Fibroblast of skin of scalp (primary cell): ENCODE results near the gene RGL1.
A peak's percentile ranks its signal among the peaks of the same experiment; 100 is the strongest.
"Not testable (repeated sequence)": the region's sequence is repeated elsewhere in the genome, so short reads cannot be mapped to it uniquely, and the experiment has no call there.

Experiments
- DNase-seq: peaks from one replicate; pipeline ENCODE4 v3.0.0-alpha.2; 2013

RGL1 gene

DNA sequence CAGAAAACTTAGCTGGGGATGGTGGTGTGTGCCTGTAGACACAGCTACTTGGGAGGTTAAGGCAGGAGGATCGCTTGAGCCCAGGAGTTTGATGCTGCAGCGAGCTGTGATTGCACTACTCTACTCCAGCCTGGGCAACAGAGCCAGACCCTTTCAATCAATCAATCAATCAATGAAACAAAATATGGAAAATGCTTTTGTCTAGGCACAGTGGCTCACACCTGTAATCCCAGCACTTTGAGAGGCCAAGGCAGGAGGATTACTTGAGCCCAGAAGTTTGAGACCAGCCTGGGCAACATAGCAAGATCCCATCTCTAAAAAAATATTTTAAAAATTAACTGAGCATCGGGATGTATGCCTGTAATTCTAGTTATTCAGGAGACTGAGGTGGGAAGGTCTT lies 19.0 kb upstream of the RGL1 start:
- DNase-seq: not testable (repeated sequence)

DNA sequence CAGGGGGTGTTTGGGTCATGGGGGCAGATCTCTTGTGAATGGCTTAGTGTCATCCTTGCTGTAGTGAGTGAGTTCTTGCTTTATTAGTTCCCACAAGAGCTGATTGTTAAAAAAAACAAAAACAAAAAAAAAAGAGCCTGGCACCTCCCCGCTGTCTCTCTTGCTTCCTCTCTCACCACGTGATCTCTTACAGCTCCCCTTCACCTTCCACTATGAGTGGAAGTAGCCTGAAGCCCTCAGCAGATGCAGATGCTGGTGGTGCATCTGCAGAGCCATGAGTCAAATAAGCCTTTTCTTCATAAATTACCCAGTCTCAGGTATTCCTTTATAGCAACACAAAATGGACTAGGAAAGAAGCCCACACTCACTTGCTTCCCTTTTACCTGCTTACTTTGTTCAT lies 17.2 kb upstream of the RGL1 start:
- DNase-seq: no peak

DNA sequence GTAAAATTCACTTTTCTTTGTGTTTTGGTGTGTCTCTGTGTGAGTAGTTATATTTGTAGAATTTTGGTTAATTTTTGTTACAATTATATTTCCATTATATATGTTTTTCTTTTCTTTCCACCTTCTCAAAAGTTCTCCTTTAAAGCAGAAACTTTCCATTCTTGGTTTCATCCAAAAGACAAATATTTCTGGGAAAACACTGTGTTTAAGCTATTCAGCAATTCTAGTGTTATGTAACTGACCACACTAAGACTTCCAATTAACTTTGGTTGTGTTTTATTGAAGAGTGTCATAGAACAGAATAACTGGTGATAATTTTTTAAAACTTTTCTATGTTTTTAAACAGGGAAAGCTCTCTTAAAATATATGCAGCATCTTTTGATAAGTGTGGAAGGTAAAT lies 13.6 kb upstream of the RGL1 start:
- no peak for DNase-seq

DNA sequence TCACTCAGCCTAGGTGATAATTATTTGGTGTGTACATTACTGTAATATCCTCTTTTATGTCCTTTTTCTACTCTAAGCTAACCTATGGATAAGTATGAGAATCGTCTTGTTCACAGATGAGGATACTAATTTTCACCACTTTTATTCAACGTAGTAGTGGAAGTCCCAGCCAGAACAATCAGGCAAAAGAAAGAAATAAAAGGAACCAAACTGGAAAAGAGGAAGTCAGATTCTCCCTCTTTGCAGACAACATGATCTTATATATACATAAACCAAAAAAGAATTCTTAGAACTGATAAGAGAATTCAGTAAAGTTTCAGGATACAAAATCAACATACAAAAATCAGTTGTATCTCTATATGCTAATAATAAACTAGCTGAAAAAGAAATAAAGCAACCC lies 12.6 kb upstream of the RGL1 start:
- DNase-seq: no peak

DNA sequence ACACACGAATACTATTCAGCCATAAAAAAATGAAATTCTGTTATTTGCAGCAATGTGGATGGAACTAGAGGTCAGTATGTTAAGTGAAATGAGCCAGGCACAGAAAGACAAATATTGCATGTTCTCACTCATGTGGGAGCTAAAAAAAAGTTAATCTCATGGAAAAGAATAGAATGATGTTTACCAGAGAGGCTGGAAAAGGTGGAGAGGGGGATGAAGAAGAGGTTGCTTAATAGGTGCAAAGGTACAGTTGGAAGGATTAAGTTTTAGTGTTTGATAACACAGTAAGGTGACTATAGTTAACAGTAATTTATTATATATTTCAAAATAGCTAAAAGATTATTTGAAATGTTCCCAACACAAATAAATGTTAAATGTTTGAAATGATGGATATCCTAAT lies 10.8 kb upstream of the RGL1 start:
- no peak for DNase-seq

DNA sequence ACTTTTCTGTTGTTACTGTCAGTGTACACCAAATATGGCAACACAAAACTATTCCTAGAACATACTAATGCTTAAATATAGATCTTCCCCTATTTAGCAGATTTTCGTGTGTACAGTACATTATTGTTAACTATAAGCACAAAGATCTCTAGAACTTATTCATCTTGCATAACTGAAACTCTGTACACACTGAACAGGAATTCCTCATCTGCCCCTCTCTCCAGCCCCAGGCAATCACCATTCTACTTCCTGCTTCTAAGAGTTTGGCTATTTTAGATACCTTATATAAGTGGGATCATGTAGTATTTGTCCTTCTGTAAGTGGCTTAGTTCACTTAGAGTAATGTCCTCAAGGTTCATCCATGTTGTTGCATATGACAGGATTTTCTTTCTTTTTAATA lies 4.5 kb upstream of the RGL1 start:
- DNase-seq: no peak

DNA sequence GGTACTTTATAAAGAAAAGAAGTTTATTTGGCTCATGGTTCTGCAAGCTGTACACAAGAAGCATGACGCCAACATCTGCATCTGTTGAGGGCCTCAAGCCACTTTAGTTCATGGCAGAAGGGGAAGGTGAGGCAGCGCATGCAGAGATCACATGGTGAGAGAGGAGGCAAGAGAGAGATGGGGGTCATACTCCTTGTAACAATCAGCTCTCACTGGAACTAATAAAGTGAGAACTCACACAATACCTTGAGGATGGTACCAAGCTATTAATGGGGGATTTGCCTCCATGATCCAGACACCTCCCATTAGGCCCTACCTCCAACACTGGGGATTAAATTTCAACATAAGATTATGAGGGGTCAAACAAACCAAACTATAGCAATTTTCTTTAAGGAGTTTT lies 3.3 kb upstream of the RGL1 start:
- DNase-seq: no peak

DNA sequence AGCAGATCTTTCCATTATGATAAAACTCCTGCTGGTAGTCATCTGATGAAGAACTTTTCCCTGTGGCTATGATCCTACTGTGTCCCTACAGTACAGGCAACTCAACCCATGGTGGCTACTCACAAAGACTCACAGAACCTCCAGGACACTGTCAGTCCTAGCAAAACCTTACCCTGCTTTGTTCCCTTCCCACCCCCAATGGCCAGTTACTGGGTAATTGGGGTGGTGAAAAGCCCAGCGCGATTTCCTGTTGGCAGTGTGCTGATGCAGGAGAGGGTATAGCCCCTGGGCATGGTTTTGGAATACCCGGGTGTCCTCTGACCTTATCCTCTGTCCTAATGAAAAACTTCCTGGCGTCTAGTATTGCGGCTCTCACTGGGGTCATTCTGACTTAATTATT lies 533 bp upstream of the RGL1 start:
- DNase-seq: no peak

DNA sequence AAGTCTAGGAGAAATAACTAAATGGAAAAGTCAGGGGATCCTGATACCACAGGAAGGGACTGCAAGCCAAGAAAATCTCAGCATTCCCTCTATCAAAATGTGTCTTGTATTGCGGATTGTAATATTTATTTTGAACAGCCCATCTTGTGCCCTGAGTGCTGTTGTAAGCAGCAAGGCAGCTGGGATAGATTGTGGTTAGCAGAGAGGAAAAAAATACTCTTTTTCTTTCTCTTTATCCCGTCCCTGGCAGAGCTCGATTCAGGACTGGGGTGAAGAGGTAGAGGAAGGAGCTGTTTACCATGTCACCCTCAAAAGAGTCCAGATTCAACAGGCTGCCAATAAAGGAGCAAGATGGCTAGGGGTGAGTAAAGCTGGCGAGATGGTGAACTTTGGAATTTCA lies 1.2 kb downstream of the RGL1 start:
- peak; percentile 75 for DNase-seq

DNA sequence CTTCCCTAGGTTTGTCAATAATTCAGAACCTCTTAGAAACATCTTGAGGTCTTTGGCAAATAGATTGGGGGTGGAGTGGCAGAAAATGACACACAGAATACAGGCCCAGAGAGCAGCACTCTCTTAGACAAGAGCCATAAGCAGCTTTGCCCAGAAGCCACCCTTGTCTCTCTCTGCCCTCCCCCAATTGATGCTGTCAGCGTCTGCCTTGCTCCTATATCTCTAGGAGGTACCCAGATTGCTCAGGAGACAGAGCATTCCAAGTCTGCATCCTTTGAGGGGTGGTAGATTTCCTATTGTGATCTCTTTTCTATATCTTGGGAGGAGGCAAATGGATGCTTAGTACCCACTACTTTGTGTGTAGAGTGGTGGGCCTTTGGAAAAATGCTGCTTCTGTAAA lies 1.8 kb downstream of the RGL1 start:
- DNase-seq: no peak

DNA sequence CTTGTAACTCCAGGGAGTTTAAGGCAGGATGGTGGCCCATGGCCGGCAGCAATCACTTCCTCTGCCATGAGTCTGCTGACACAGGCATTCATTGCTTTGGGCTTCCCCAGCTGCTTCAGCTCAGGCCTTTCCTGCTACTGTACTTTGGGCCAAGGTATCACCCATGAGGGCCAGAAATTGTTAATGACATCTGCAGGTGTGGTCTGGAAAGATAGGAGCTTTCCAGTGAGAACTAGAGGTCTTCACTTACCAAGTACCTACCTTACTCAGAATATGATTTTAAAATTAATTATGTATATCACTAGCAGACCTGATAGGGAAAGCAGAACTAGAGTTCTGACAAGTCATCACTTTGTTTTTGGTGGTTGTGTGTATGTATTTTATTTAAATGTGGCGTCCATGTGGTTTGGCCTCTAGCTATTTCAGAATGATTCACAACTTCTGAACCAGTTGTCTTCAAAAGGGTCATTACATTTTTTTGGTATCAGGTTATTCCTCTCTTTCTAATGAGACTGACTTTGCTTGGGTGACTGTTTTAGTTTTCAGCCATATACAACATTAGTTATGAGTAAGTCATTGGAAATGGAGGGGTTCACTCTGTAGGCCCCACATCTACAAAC lies 2.7 kb downstream of the RGL1 start:
- DNase-seq: peak; percentile 72

DNA sequence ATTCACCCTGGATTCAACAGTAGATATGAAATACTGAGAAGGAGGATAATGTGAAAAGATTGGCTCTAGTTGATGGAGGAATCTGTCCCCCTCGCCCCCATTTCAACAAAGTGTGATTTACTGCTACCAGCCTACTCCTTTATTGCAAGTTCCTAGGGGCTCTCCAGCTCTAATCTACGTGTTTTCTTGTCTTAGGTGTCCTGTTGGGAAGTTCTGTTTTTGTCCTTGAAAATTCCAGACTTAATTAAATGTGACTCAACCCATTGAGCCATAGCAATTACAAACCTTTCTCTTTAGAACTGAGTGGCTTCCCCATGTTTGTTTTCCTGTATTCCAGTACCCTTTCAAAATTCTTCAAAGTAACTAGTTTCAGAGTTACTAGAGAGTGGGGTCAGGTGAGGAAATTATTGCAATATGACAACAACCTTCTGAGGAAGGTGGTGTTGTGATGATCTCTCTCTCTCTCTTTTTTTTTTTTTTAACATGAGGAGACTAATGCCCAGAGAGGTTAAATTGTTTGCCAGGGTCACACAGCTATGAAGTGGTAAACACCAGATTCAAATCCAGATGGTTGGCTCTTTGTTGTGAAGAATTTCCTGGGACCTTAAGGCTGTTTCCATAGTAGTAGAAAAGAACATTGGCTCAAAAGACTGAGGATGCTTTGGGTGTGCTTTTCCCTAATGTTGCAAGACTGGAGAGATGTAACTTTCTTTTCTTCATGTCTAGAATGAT lies 3.5 kb downstream of the RGL1 start:
- DNase-seq: no peak

DNA sequence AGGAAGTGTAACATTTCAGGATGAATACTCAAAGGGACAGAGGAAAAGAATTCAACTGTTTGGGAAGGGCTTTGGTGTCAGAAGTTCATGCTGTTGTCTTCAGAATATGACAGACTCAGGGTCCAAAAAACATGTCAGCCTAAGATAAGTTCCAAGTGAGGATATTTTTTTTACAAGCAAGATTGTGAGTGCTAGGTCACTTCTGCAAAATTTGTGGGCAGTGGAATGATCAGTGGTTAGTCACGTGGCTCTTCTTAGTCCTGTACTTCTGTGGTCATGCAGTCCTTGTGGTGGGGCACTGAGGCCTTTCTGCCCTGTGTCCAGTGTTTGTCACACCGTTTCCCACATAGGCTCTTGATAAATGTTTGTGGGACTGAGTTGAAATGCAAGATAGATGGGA lies 5.2 kb downstream of the RGL1 start:
- no peak for DNase-seq

DNA sequence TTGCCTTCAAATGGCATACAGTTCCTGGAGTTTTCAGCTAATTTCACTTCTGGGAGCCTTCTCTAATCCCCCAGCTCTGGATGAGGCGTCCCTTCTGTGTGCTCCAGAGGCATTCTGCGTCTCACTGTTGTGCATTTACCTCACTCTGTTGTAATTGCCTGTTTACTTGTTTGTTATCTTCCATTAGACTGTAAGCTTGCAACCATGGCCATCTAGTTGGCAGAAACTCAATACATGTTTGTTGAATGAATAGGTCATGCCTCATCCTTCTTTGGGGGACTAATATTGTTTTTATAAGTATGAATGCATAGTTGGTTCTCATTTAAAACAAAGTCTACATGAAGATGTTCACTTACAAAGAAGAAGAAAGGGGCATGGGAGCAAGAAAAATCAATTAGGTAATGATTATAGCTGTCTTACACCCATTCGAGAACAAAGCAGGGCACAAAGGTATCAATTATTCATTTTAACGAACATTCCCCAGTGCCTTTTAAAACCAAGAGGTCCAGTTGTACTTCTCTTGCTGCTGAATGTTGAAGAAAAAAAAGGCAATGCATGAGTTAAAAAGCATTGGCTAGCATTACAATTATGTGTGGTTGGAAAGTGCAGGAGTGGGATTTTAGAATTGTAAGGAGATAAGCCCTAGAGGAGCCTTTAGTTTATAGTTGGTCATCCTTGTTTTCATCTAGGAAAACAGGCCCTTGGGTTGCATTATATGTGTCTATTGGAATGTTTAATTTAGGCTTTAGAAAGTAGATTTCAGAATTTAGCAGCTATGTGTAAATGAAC lies 6.0 kb downstream of the RGL1 start:
- DNase-seq: no peak

DNA sequence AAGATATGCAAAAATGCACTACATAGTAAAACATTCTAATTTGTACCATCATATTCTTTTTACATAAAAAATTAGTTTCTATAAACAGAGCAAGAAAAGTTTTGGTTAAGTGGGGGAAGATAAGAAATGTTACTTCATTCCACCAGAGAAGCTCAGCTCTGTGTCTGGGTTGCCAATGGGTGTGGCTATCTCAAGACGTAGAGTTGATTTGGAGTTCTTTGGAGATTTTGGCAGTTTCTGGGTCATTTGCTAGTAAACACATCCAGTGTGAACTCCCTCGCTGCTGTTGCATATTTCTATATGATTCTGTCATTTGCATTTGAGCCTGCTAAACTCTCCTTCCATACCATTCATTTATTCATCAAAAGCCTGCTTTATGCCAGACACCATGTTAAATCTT lies 7.2 kb downstream of the RGL1 start:
- DNase-seq: no peak

DNA sequence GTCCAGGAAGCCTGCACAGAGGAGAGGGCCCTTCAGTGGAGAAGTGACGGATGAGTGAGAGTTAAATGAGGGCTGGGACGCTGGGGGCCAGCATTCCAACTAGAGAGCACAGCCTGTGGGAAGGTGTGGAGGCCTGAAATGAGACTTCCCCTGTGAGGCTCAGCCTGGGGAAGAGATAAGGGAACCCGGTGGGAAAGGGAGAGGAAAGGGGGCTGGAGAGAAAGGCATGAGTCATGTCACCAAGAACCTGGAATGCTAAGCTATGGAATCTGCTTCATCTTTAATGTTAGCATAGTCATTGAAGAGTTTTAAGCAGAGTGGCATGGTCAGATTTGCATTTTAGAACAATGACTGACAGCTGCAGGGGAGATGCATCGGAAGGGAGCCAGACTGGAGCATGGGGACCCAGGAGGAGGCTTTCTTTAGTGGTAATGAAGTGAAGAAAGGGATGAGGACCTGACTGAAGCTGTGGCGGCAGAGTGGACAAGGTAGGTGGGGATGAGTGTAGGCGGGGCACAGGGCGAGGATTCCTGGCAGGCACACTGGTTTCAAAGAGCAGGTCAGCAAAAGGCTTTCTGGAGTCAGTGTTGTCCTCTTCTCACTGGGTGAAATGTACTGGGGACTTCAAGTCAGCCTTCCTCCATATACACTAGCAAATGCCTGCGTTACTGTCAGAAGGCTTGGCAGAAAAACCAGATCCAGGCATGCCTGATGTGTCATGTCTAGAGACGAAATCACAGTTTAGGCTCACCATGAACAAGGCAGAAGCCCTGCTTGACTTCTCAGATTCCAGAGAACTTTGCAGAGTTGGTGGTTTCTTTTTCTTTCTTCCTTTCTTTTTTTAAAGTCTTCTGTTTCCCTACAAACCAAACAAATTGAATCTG lies 8.0 kb downstream of the RGL1 start:
- peak; percentile 78 for DNase-seq

DNA sequence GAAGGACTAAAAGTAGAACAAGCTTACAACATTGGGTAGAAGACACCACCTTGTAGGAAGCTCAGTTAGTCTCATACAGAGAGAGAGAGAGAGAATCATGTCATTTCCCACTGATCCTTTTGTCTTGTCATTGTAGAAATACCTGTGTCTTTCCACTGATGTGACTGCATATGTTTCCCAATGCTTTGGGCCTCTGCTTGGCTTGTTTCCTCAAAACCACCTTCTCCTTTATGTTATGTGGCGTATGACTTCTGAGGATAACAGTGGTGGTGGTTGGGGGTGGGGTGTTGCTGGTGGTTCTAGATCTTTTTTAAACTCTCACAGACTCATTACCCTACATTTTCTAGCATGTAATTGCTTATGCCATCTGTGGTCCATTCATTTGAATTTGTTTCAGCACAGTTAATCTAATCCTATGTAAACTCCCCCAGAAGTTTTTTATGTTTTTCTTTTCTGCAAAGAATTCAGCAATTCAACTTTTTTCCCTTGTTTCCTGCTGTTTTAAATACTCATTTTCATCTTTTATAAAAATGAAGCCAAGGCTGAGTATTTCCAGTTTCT lies 9.3 kb downstream of the RGL1 start:
- DNase-seq: no peak

DNA sequence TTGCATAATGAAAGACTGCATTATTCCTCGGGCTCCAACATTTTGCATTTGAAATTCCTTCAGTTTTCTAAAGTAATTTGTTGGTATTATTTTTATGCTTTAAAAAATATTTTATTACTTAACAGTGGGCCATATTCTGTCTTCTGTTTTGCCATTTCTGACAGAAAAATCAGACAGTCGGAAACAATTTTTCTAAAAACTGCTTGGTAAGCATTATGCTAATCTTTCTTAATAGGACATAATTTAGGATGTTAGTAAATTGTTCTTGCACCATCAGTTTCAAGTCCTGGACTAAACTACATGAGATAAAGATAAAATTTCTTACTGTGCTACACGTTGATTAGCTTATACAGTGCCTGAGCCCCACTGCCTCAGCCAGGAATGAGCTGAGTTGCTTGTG lies 11.2 kb downstream of the RGL1 start:
- no peak for DNase-seq

DNA sequence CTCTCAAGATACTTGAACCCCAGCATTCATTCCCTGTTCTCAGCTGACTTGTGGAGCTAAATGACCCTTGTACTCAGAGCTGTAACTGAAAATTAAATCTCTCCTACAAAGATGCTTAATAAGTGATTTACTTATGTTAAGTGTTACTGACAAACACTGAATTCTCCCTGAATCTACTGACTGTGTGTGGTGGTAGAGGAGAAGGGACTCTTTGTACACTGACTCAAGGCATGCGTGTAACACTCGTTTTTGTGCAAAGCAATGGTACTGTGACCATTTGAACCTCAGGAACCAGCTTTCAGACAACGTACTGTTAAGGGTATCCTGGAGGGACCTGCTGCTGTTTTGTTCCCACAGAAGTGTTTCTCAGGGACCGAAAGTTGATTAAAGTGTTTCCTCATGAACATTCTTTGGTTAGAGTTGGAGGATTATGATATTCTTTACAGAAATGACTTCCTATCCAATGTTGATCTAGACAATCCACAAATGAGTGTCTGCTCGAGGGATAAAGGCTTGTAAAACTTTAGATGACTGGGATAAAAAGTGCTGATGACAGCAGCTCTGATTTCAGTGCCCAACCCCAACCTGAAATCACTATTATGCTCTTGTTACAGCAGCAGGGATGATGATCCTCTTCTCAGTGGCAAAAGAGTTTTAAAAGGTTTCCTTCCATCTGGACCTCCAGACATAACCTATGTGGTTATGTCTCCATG lies 12.8 kb downstream of the RGL1 start:
- no peak for DNase-seq

DNA sequence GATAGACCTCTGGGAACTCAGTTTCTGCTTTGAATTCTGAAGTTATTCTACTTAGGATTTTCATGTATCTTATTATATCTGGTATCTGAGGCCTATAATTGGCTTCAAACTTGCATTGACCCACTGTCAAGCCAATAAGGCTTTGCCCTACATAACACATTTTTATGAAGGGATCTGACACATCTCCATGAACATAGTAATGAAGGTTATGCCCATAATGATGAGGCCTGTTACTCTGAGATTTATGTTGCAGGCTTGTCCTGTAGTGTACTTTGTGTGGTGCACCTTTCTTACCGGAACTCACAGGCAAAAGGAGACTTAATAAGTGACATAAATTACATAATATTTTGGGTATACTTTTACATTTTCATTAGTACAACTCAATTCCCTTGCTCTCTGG lies 14.1 kb downstream of the RGL1 start:
- no peak for DNase-seq

DNA sequence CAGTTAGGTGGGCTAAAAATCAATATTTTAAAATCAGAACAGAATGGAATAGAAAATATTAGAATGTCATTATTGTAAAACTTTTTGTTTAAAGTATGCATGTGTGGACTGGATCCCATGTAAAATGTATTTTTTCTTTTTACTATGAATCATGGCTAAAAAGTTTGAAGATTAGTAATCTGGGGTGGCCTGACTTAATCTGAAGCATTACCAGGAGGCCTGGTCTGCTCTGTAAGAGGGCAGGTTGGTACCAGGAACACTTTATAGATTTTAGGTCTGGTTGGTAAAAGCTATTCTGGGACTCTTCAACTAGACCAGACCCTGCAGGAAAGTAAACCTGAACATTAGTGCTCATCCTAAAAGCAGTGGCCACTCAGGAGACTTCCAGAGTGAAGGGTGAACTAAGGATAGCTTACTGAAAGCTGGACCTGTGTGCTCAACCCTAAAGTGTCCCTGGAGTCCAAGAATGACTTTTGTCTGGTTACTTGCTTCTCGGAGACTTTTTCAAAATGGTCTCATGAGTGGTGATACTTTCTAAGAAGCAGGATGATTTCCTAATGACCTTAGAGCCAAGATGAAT lies 16.5 kb downstream of the RGL1 start:
- no peak for DNase-seq
